ENCODE data around the gene BCL11A.

The BCL11A gene

GRCh38 chr2:60523963-60524362, 29.5 kb downstream of the BCL11A start:
- no peak for DNase-seq

DNA sequence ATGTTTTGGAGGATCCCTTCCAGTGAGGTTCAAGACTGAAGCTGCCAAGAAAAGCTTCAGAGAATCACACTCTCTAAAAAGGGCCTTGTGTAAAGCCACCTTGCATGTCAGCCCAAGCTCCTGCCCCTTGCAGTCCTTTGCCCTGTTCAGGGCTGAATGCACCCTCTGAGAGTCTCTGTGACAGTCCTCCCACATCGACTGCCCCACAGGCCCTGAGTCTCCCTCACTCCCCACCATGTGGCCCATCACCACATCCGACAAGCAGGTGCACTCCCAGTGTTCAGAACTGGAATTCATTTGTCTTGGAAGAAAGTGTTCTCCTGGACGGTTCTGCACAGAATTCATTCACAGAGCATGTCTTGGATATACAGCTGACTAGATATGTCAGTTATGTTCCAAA, 31.0 kb downstream of the BCL11A start:
- DNase-seq: no peak

- DNase-seq: no peak
Measured at GRCh38 chr2:60521626-60522025, 31.8 kb downstream of the BCL11A start.

- no peak for DNase-seq
Measured at GRCh38 chr2:60520917-60521539, 32.4 kb downstream of the BCL11A start.

- no peak for DNase-seq
Measured at GRCh38 chr2:60520151-60520876, 33.1 kb downstream of the BCL11A start.

DNA sequence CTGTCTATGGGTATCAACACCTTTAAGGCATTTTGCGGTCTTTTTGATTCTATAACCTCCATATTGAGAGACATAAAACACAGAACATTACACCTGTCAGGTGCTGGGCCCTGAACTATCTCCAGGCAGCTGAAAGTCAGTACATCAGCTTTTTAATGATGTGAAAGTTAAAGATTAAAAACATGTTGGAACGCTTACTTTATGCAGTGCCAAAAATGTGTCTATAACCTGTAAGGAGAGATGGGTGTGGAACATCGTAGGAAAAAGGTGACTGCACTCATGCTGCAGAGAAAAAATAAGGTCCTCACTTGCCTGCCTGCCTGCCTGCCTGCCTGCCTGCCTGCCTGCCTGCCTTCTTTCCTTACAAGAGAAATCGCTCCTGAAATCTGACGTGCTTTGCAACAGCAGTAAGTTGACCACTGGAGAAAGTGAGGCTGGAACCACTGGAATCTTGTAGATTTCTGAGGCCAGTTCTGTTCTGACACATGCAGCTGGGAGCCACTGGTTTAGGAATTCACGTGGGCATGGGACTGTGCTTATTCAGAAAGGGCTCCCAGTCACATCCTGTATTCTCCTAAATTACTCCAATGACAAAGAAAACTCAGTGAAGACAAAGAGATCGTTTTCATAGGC, 34.1 kb downstream of the BCL11A start:
- DNase-seq: no peak

GRCh38 chr2:60518567-60518966, 34.9 kb downstream of the BCL11A start:
- DNase-seq: no peak

GRCh38 chr2:60517446-60517845, 36.0 kb downstream of the BCL11A start:
- DNase-seq: no peak

DNA sequence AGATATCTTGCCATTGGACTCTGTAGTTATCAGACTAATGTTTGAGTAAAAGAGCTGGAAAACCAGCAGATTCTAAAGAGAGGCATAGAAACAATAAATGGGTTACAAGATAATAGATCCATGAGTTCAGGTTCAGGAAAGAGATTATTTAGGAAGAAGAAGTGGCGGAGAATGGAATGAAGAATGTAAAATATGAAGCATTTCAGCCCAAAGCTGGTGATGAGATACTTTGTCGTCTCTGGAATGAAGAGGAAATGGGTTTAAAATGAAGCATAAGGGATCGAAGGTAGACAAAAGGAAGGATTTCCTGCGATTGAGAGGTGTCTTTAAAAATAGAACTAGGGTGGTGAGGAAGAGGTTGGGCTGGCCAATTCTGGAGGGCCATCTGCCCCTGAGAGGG, 36.6 kb downstream of the BCL11A start:
- no peak for DNase-seq

DNA sequence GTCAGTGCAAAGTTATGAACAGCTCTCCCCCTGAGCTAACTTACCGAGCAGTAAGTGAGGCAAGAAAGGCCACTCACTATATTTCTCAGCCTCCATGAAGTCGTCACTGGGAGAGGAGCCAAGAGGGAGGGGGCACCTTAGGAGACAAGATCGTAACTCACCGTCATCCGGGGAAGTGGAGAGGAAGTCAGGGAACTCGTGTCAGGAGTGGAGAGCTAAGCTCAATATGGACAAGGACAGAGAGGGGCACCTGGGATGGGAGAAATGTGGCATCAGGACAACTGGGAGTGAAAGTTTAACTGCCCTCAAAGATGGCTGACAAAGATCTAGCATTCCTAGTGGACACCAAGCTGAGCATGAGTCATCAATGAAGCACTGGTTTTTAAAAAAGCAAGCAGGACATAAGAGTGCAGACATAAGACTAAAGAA, 37.1 kb downstream of the BCL11A start:
- no peak for DNase-seq

GRCh38 chr2:60515721-60516226, 37.7 kb downstream of the BCL11A start:
- DNase-seq: no peak

GRCh38 chr2:60513996-60514395, 39.5 kb downstream of the BCL11A start:
- no peak for DNase-seq

DNA sequence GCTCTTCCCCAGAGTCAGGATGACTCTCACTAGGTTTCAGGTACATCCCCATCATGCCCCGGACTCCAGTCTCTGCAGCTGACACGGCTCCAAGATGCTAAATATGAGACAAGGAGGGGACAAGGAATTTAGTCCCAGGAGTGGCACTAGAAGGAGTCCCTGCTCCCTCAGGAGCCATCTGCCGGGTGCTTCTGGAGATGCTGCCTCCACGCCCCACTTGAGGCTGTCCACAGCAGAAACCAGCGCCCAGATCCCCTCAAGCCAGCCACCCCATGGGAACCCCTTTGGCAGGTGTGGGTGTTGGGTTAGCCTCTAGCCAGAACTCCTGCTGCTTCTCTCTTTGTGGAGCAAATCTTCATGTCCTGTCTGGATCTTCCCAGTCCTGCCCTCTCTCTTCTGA, 40.3 kb downstream of the BCL11A start:
- DNase-seq: no peak

GRCh38 chr2:60512641-60513040, 40.8 kb downstream of the BCL11A start:
- DNase-seq: no peak

- DNase-seq: no peak
Measured at GRCh38 chr2:60512062-60512622, 41.3 kb downstream of the BCL11A start.

DNA sequence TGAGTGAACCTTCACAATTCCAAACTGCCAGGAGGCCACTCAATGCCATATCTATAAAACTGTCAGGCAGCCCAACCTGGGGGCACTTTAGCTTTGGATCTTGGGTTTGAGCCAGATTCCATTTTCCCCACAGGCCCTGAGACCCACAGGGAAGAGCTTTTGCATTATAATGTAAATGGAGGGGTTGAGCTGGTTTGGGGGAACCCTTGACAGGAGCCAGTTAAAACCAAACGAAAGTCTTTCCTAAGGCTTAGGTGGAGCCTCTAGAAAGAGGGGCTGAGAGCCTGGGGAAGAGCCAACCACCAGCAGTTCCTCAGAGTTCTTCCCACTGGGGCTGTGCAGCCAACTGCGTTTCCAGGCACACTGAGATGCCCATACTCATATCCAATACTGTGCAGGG, 42.7 kb downstream of the BCL11A start:
- no peak for DNase-seq

DNA sequence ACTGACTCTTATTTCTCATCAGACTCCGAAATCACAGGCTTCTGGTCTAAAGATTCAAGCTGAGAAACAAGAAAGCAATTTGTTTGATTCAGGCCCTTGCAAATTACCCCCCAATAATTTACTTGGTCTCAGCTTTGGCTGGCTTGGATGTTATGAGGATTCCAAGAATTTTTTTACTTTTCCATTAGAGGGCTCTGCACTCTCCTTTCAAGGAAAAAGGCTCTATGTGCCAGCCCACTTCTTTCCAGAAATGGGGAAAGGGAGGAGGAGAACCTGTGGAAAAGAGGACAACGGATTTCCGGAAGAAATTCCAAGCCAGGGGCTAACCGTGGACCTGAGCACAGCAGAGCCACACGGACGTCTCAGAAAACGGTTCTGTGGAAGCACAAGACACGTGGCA, 44.4 kb downstream of the BCL11A start:
- DNase-seq: no peak

- DNase-seq: no peak
Measured at GRCh38 chr2:60508339-60508917, 45.0 kb downstream of the BCL11A start.

GRCh38 chr2:60507211-60507965, 46.1 kb downstream of the BCL11A start:
- no peak for DNase-seq

DNA sequence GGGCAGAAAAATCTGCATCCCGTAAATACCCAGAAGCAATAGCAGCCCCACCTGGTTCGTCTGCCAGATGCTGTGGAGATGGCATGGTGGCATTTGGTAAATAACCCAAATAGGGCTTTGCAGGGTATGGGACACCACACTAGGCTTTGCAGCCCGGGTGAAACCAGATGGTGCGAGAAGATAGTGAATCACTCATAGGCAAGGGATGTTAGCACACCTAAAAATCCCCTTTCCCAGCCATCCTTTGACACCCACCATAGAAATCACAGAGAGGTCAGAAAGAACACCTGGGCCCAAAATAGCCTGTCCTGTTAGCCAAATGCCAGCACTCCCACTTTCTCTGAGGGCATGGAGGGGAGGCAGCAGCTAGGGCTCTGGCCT, 47.6 kb downstream of the BCL11A start:
- no peak for DNase-seq

GRCh38 chr2:60505240-60505879, 48.1 kb downstream of the BCL11A start:
- no peak for DNase-seq

GRCh38 chr2:60504049-60504448, 49.4 kb downstream of the BCL11A start:
- no peak for DNase-seq

All from activated CD8-positive, alpha-beta memory T cell treated with anti-CD3 and anti-CD28 coated beads, Interleukin-2, amount 50 U/mL, for 4 hours (primary cell).